GM18517 (cell line): ENCODE data around the gene TSC22D1.
"Not testable (repeated sequence)": the region's sequence is repeated elsewhere in the genome, so short reads cannot be mapped to it uniquely, and the experiment has no call there.

ENCODE experiments used
- ATAC-seq: cut with Tn5 transposase; IDR thresholded peaks from one replicate; pipeline ENCODE4 v1.9.1; 2021; ENCODE audit warnings: mild to moderate bottlenecking, moderate library complexity; ENCODE audit not compliant: unreplicated experiment

The TSC22D1 gene

GRCh38 chr13:44573790-44574465 is 2.2 kb downstream of the TSC22D1 start:
- no peak for ATAC-seq

DNA sequence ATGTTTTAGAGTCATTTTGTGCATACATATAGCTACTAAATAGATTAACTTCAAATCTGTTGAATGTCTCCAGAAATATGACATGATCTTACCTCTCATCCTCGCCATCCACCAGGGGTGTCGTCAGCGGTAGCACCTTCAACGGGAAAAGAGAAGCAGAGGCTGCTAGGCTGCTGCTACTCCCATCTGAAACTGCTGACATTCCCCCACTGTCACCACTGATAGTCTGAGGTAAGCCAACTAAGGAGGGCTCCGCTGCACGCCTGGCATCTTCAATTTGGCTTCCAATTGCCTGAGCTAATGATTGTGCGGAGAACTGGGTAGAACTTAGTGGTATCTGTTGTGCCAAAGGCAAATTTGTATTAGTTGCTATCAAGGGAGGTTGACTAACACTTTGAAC is 3.1 kb downstream of the TSC22D1 start:
- no peak for ATAC-seq

- ATAC-seq = no peak
Measured at GRCh38 chr13:44566601-44567000, 9.5 kb downstream of the TSC22D1 start.

DNA sequence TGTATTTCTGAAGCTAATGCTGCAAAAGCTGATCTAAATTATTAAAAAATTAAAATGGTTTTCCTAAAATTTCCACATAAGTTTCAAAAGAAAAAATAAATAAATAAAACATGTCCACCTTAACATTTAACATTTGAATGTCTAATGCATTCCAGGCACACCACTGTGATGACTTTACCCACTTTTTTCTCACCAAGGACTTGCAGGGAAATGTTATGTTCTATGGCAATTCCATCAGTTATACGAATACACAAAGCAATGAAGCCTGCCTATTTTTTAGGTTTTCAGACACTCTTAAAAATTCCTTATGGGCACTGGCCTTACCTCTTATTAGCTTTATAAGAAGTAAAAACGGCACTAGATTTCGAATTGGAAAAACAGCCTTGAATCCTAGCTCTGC is 10.2 kb downstream of the TSC22D1 start:
- no peak for ATAC-seq

DNA sequence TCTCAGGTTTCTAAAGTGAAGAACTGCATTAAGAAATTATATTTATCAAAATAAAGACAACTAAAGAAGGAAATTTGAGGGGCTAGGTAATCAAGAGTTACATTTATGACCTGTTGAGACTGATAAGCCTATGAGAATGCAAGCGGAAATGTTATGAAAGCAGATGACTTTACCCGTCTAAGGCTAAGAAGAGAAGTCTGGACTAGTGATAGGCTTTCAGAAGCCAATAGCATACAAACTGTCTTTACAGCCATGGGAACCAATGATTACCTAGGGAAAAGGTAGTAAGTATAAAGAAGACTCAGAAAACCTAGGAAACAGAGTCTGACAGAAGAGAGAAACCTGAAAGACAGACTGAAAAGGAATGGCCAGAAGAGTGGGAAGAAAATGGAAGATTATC is 11.2 kb downstream of the TSC22D1 start:
- no peak for ATAC-seq

- not testable (repeated sequence) for ATAC-seq
Measured at GRCh38 chr13:44562853-44563252, 13.3 kb downstream of the TSC22D1 start.

- ATAC-seq = no peak
Measured at GRCh38 chr13:44561351-44561750, 14.8 kb downstream of the TSC22D1 start.

DNA sequence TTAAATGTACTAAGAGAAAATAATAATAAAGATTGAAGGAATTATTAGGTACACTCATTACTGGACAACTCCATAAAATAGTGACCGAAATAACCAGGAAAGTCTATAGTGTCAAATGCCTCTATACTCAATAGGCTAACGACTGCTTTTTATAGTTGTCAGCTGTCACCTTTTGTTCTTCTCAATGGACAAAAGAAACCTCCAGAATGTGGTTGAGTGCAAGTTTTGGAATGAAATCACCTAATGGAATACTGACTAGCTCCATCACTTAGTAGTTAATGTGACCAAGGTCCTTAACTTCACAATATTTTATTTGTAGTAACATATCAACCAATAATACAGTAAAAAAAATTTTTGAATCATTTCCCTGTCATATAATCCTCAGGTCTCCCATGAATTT is 18.1 kb downstream of the TSC22D1 start:
- no peak for ATAC-seq

GRCh38 chr13:44555207-44555606 is 20.9 kb downstream of the TSC22D1 start:
- ATAC-seq = no peak

GRCh38 chr13:44549476-44549875 is 26.7 kb downstream of the TSC22D1 start:
- no peak for ATAC-seq

- ATAC-seq = no peak
Measured at GRCh38 chr13:44546164-44546563, 30.0 kb downstream of the TSC22D1 start.

DNA sequence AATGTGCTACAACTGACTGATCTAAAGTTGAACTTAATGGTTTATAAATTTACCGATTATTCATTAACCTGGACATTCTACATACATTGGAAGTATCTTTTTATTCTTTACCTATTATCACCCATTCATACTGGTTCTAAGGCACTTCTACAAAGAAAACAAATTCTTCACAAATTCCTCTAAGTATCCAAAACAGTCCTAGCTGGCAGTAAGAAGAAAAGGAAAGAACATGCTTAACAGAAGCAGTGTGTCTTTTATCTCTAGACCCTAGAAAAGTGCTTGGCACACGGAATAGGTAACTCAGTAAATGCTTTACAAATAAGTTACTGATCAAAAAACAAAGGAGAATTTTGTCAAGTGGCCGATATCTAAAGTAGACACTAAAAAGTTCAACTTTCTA is 32.8 kb downstream of the TSC22D1 start:
- ATAC-seq = no peak

GRCh38 chr13:44542361-44542760 is 33.8 kb downstream of the TSC22D1 start:
- no peak for ATAC-seq

GRCh38 chr13:44541601-44542000 is 34.5 kb downstream of the TSC22D1 start:
- no peak for ATAC-seq

DNA sequence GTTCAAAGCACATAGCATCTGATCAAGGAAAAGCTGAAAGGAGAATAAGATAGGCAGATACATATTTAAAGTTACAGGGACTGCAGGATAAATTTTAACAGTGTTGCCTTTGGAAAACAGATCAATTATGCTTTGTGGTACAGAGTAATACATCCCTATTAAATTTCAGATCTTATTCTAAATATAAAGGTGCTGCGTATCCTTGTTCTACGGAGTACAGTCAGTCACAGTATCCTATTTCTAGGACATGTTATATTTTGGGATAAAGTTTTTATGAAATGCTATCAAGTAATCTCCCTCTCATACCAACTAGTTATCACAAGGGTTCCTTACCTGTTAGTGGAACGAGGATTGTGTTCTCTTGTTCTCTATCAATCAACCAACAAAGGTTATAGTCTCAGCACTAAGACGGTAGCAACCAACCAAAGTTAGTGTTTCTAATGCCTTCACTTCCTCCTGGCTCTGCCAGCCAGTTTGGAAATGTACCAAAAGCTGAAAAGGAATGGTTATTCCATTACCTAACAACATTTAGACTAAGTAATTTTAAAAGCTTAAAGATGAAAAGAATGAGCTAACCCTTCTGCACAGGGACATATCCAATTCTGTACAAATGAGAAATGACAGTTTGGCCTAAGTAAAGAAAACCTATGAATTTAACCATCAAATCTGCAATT is 35.2 kb downstream of the TSC22D1 start:
- no peak for ATAC-seq

GRCh38 chr13:44537248-44537647 is 38.9 kb downstream of the TSC22D1 start:
- ATAC-seq = no peak

- no peak for ATAC-seq
Measured at GRCh38 chr13:44523146-44524015, 52.7 kb downstream of the TSC22D1 start.

GRCh38 chr13:44519642-44520041 is 56.5 kb downstream of the TSC22D1 start:
- no peak for ATAC-seq

GRCh38 chr13:44516771-44517170 is 59.4 kb downstream of the TSC22D1 start:
- no peak for ATAC-seq

DNA sequence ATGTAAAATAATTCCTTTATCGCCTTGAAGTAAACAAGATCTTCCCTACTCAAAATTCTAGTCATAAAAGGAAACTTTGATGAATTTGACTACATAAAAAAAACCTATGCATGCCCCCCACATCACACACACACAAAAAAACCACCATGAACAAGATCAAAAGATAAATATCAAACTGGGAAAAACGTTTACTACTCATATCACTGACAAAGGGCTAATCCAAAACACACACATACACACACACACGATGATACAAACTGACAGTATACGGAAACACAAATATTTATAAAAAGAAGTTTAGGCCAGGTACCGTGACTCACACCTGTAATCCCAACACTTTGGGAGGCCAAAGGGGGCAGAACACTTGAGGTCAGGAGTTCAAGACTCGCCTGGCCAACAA is 61.9 kb downstream of the TSC22D1 start:
- ATAC-seq = no peak

DNA sequence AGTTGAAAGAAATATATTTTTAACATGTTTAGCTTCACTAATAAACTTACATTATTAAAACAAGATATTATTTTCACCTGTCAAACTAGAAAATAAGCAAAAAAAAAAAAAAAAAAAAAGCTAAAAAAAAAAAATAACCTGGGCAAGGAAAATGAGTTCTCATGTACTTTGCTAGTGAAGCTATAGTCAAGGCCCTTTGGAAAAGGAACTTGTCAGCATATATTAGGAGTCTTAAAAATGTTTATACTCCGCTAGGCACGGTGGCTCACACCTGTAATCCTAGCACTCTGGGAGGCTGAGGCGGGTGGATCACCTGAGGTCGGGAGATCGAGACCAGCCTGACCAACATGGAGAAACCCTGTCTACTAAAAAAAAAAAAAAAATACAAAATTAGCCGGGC is 66.3 kb downstream of the TSC22D1 start:
- not testable (repeated sequence) for ATAC-seq

DNA sequence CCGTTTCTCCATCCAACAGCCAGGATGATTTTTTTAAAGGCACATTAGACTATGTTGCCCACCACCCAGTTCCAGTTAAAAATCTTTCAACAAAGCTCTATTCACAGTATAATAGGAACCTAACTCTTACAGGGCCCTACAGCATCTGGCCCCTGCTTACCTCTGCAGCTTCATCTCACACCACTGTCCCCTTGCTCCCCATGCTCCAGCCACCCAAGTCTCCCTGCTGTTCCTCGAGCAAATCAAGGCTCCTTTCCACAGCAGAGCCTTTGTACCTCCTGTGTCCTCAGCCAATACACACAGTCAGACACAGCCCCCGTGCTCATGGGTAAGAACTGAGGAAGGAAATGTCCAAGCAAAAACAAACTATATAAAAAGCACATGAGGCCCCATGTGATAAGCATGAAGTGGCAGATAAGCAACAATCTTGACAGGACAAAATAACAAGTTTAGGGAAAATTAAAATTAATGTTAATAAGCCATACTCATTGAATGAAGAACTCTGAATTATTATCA is 67.5 kb downstream of the TSC22D1 start:
- ATAC-seq = no peak
